K562 (cell line): Measurements from ENCODE around the gene CCR8. TPM values are rescaled to one million over a fixed set of nuclear protein-coding genes. Genes with fewer than 3 reads are reported as not detected.
A peak's percentile ranks its signal among the peaks of the same experiment; 100 is the strongest.

Experiments used
- ATF4 ChIP-seq: fragments of 450-650 bp; formaldehyde crosslinking; IDR thresholded peaks from 2 replicates; pipeline ENCODE4 v1.4.0; 2022; ENCODE audit warnings: mild to moderate bottlenecking, moderate library complexity
- ATF7 ChIP-seq: fragments of 450-650 bp; IDR thresholded peaks from 2 replicates; pipeline ENCODE4 v1.7.1; 2014; ENCODE audit warnings: mild to moderate bottlenecking, moderate library complexity
- CEBPB ChIP-seq: fragments of 450-650 bp; IDR thresholded peaks from 2 replicates; pipeline ENCODE4 v1.6.1; 2016; ENCODE audit warnings: missing genetic modification characterization, missing compliant biosample characterization
- CEBPG ChIP-seq, 3 experiments: fragments of 200-800 bp in 1 of 3; sonication (Bioruptor generic) in 1 of 3; sonication (generic) in 1 of 3; formaldehyde crosslinking in 1 of 3; IDR thresholded peaks in 2 of 3; conservative IDR thresholded peaks in 1 of 3; 2 replicates each; pipeline versions ENCODE4 v1.6.1 to v1.8.0; 2016 to 2022; ENCODE audit warnings: missing compliant biosample characterization in 2 of 3, missing genetic modification characterization in 2 of 3, mild to moderate bottlenecking in 1 of 3, missing genetic modification reagents in 1 of 3
- CHD4 ChIP-seq: fragments of 200-600 bp; sonication (generic); IDR thresholded peaks from 3 replicates; pipeline ENCODE4 v1.6.1; 2012; ENCODE audit warnings: low read depth, mild to moderate bottlenecking, mixed read lengths, low read length, inconsistent platforms; ENCODE audit not compliant: insufficient read depth, insufficient replicate concordance, poor library complexity, severe bottlenecking
- CXXC5 ChIP-seq: fragments of 250-450 bp; sonication (Bioruptor Pico); IDR thresholded peaks from 2 replicates; pipeline ENCODE4 v1.8.0; 2022; ENCODE audit warnings: inconsistent platforms, mild to moderate bottlenecking, moderate library complexity
- ESRRA ChIP-seq: fragments of 450-650 bp; IDR thresholded peaks from 2 replicates; pipeline ENCODE4 v1.6.1; 2014; ENCODE audit warnings: low read depth, mild to moderate bottlenecking, moderate library complexity, borderline replicate concordance
- FOSL1 ChIP-seq: fragments of 200-800 bp; sonication (Bioruptor generic); conservative IDR thresholded peaks from 2 replicates; pipeline ENCODE4 v1.6.1; 2016; ENCODE audit warnings: missing genetic modification characterization, missing compliant biosample characterization
- GTF2A2 ChIP-seq: IDR thresholded peaks from 2 replicates; pipeline ENCODE4 v1.6.1; 2016; ENCODE audit warnings: mild to moderate bottlenecking, missing genetic modification characterization, missing compliant biosample characterization
- HNRNPH1 ChIP-seq: fragments of 200-400 bp; formaldehyde crosslinking; optimal IDR thresholded peaks from 2 replicates; pipeline ENCODE3; 2017; ENCODE audit warnings: low read depth, mild to moderate bottlenecking, low read length, moderate library complexity
- JUND ChIP-seq, 2 experiments: IDR thresholded peaks; 2 replicates in 1 of 2; 3 replicates in 1 of 2; pipeline ENCODE4 v1.6.1; 2011; ENCODE audit warnings: borderline replicate concordance in 2 of 2, low read depth in 2 of 2, low read length in 2 of 2, improper control_type of control experiment in 1 of 2, missing biosample characterization in 1 of 2, missing genetic modification characterization in 1 of 2, missing genetic modification reagents in 1 of 2
- LEF1 ChIP-seq: fragments of 450-650 bp; IDR thresholded peaks from 2 replicates; pipeline ENCODE4 v1.6.1; 2016; ENCODE audit warnings: mild to moderate bottlenecking
- MAFG ChIP-seq: fragments of 450-650 bp; conservative IDR thresholded peaks from 2 replicates; pipeline ENCODE4 v1.6.1; 2016; ENCODE audit warnings: missing genetic modification characterization, missing compliant biosample characterization
- NCOA1 ChIP-seq: fragments of 450-650 bp; IDR thresholded peaks from 2 replicates; pipeline ENCODE4 v1.6.1; 2016; ENCODE audit warnings: low read depth
- NR2C2 ChIP-seq, 2 experiments: fragments of 200-800 bp in 1 of 2; sonication (Bioruptor generic) in 1 of 2; sonication (generic) in 1 of 2; formaldehyde crosslinking in 1 of 2; IDR thresholded peaks; 2 replicates each; pipeline versions ENCODE4 v1.6.1 to v1.8.0; 2016 to 2022; ENCODE audit warnings: mild to moderate bottlenecking in 1 of 2, missing compliant biosample characterization in 1 of 2, missing genetic modification characterization in 1 of 2, missing genetic modification reagents in 1 of 2
- NR3C1 ChIP-seq: sonication (generic); formaldehyde crosslinking; IDR thresholded peaks from 2 replicates; pipeline ENCODE4 v1.8.1; 2022; ENCODE audit warnings: missing genetic modification reagents
- SIN3A ChIP-seq, 2 experiments: fragments of 150-350 bp in 1 of 2; IDR thresholded peaks; 2 replicates each; pipeline ENCODE4 v1.6.1; 2011 to 2016; ENCODE audit warnings: borderline replicate concordance in 2 of 2, low read depth in 2 of 2, low read length in 2 of 2, mild to moderate bottlenecking in 2 of 2, moderate library complexity in 2 of 2; ENCODE audit not compliant: control insufficient read depth in 1 of 2
- SMARCE1 ChIP-seq: fragments of 450-650 bp; IDR thresholded peaks from 2 replicates; pipeline ENCODE4 v1.7.1; 2016; ENCODE audit warnings: mild to moderate bottlenecking
- TRIM24 ChIP-seq, 2 experiments: fragments of 450-650 bp; IDR thresholded peaks; 2 replicates each; pipeline ENCODE4 v1.6.1; 2016
- ZNF175 ChIP-seq: fragments of 200-800 bp; sonication (Bioruptor generic); IDR thresholded peaks from 2 replicates; pipeline ENCODE4 v1.6.1; 2016; ENCODE audit warnings: low read depth, mild to moderate bottlenecking, missing genetic modification characterization, missing compliant biosample characterization
- ZNF212 ChIP-seq: fragments of 450-650 bp; formaldehyde crosslinking; IDR thresholded peaks from 2 replicates; pipeline ENCODE4 v1.4.0; 2020; ENCODE audit warnings: mild to moderate bottlenecking
- ZNF324 ChIP-seq: fragments of 250-450 bp; sonication (Bioruptor Pico); IDR thresholded peaks from 2 replicates; pipeline ENCODE4 v1.4.0; 2020; ENCODE audit warnings: mild to moderate bottlenecking
- polyA plus RNA-seq, 8 experiments: library from polyadenylated mRNA; depleted of rRNA in 4 of 8; stranded (reverse) in 5 of 8; unstranded in 3 of 8; fragments of >200 nt; fragmentation: Nextera tagmentation in 2 of 8; fragmentation: Illumina TruSeq in 1 of 8; extraction: Ambion mirVana in 2 of 8; extraction: Trizol in 1 of 8; gene quantifications; 2 replicates each; pipeline versions ENCODE4 v1.2.1 to v1.2.3, GENCODE V29; 2011 to 2014; ENCODE audit warnings: inconsistent platforms in 1 of 8, missing spikeins in 1 of 8
- total RNA-seq, 7 experiments: library from RNA; depleted of rRNA in 6 of 7; stranded (reverse); fragments of >200 nt in 6 of 7; fragmentation: Illumina TruSeq in 2 of 7; extraction: Trizol in 2 of 7; gene quantifications; 2 replicates each; pipeline versions ENCODE4 v1.2.1 to v1.2.3, GENCODE V29; 2011 to 2021; ENCODE audit warnings: low replicate concordance in 1 of 7
- TF ChIP-seq, protein P1 (sequence below): fragments of 200-800 bp; sonication (Bioruptor generic); IDR thresholded peaks from 2 replicates; pipeline ENCODE4 v1.6.1; 2017; ENCODE audit warnings: missing genetic modification characterization, missing compliant biosample characterization
- TF ChIP-seq, protein P2 (sequence below): fragments of 250-450 bp; sonication (Bioruptor Pico); IDR thresholded peaks from 2 replicates; pipeline ENCODE4 v1.4.0; 2020; ENCODE audit warnings: mild to moderate bottlenecking, moderate library complexity

Gene CCR8
- total and polyA plus RNA-seq, 9 of the 15 experiments (the other 6 are each of a cell fraction or from before 2014, with no cell fraction given): not detected

DNA sequence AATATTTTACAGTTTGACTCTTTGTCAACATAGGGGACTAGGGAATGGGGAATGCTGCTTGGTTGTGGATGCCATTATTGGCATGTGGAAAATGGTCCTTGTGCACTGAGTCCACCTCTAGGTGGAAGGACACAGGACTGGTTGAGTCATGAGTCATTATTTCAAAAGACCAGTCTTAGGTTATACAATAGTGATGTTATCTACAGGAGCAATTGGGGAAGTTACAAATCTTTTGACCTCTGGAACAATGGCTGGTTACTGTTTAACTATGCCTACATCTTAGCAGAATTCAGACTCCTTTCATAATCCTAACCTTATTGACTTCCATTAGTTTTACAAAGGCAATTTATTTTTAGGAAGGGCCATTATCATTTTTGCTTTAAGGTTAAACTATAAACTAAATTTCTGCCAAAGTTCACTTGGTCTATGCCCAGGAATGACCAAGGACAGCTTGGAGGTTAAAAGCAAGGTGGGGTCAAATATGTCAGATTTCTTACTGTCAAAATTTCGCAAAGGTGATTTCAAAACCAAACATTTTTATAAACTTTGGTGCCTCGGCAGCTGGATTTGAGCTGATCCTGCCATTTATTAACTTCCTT is 11.8 kb upstream of the CCR8 start (continued):
- TF ChIP-seq ZNF175 (CRISPR knock-in tag) (no peak), GTF2A2 (tag) (no peak), ATF4 (CRISPR knock-in tag) (no peak), ESRRA (peak; percentile 64; the same call in 1 of the 2 replicates), CHD4 (no peak), SIN3A (IDR thresholded peaks at IDR 0.05; ENCODE audit: borderline replicate concordance in 2 of 2, control insufficient read depth in 1 of 2, low read depth in 2 of 2, low read length in 2 of 2) (no peak), ZNF324 (CRISPR knock-in tag) (no peak), LEF1 (no peak), JUND (IDR thresholded peaks at IDR 0.05; ENCODE audit: borderline replicate concordance, low read depth, low read length) (peak; percentile 79), JUND (tag; IDR thresholded peaks at IDR 0.05; ENCODE audit: borderline replicate concordance, low read depth, low read length) (peak; percentile 89), CEBPB (tag) (peak; percentile 93), ATF7 (peak; percentile 17; the same call in 1 of the 2 replicates), NR3C1 (CRISPR knock-in tag) (no peak), TRIM24 (IDR thresholded peaks at IDR 0.05) (peak; percentile 54 to 72; a peak in 2 of 4 replicates), CXXC5 (CRISPR knock-in tag) (no peak), MAFG (tag) (no peak), FOSL1 (peak; percentile 87), CEBPG (CRISPR knock-in tag; IDR thresholded peaks at IDR 0.05) (no peak; the same call in 1 of the 2 replicates), CEBPG (tag; conservative IDR thresholded peaks at IDR 0.05 in 1 of 2, IDR thresholded peaks at IDR 0.05 in 1 of 2) (peak; percentile 55 to 61), NCOA1 (no peak), HNRNPH1 (no peak), ZNF212 (CRISPR knock-in tag) (no peak), SMARCE1 (no peak), NR2C2 (CRISPR knock-in tag; IDR thresholded peaks at IDR 0.05) (no peak), NR2C2 (tag; IDR thresholded peaks at IDR 0.05) (peak; percentile 72)
- TF ChIP-seq, protein P1, sequence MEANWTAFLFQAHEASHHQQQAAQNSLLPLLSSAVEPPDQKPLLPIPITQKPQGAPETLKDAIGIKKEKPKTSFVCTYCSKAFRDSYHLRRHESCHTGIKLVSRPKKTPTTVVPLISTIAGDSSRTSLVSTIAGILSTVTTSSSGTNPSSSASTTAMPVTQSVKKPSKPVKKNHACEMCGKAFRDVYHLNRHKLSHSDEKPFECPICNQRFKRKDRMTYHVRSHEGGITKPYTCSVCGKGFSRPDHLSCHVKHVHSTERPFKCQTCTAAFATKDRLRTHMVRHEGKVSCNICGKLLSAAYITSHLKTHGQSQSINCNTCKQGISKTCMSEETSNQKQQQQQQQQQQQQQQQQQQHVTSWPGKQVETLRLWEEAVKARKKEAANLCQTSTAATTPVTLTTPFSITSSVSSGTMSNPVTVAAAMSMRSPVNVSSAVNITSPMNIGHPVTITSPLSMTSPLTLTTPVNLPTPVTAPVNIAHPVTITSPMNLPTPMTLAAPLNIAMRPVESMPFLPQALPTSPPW (CRISPR knock-in tag): no peak
- TF ChIP-seq, protein P2, sequence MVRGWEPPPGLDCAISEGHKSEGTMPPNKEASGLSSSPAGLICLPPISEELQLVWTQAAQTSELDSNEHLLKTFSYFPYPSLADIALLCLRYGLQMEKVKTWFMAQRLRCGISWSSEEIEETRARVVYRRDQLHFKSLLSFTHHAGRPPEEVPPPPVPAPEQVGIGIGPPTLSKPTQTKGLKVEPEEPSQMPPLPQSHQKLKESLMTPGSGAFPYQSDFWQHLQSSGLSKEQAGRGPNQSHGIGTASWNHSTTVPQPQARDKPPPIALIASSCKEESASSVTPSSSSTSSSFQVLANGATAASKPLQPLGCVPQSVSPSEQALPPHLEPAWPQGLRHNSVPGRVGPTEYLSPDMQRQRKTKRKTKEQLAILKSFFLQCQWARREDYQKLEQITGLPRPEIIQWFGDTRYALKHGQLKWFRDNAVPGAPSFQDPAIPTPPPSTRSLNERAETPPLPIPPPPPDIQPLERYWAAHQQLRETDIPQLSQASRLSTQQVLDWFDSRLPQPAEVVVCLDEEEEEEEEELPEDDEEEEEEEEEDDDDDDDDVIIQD (CRISPR knock-in tag): no peak
